ENCODE results near the gene PGS1.

DNA sequence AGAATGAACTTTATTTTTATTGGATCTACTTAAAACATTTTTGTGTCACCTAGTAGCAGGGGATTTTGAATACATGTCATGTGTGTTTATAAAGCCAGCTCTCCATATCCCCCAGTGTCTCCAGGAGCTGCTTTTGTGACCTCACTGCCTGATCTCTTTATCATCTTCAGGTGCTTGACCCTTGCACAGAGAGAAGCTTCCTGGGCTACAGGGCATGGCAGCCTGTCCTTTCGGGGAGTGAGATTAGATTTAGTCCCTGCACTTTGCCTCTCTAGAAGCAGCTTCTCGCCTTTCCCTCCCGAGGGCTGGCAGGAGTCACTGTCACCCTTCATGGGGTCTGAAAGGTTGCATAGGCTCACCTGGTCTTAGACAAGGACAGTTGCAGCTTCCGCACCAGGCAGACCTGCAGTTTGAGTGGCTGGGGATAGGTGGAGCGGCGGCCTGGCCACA lies 42.7 kb downstream of the PGS1 start:
- TF ChIP-seq, protein P1, sequence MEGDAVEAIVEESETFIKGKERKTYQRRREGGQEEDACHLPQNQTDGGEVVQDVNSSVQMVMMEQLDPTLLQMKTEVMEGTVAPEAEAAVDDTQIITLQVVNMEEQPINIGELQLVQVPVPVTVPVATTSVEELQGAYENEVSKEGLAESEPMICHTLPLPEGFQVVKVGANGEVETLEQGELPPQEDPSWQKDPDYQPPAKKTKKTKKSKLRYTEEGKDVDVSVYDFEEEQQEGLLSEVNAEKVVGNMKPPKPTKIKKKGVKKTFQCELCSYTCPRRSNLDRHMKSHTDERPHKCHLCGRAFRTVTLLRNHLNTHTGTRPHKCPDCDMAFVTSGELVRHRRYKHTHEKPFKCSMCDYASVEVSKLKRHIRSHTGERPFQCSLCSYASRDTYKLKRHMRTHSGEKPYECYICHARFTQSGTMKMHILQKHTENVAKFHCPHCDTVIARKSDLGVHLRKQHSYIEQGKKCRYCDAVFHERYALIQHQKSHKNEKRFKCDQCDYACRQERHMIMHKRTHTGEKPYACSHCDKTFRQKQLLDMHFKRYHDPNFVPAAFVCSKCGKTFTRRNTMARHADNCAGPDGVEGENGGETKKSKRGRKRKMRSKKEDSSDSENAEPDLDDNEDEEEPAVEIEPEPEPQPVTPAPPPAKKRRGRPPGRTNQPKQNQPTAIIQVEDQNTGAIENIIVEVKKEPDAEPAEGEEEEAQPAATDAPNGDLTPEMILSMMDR (IDR thresholded peaks at IDR 0.05), result no peak
- TF ChIP-seq EP300 (IDR thresholded peaks at IDR 0.05) (no peak), POLR2A (IDR thresholded peaks at IDR 0.05; ENCODE audit: low read depth) (no peak), POLR2AphosphoS5 (IDR thresholded peaks at IDR 0.05) (no peak)

Data from esophagus muscularis mucosa (tissue), 4 donors.